ENCODE data around the gene LMOD3.

Gene LMOD3

GRCh38 chr3:69121513-69121912 is 882 bp downstream of the LMOD3 start:
- DNase-seq: no peak

GRCh38 chr3:69120879-69121464 is 1.4 kb downstream of the LMOD3 start:
- peak; percentile 65 for DNase-seq

- DNase-seq: no peak
These were observed 2.7 kb downstream of the LMOD3 start for GRCh38 chr3:69119681-69120080.

- DNase-seq: no peak
These were observed 3.3 kb downstream of the LMOD3 start for GRCh38 chr3:69119138-69119537.

- DNase-seq: no peak
These were observed 3.8 kb downstream of the LMOD3 start for GRCh38 chr3:69118555-69118954.

- no peak for DNase-seq
These were observed 5.5 kb downstream of the LMOD3 start for GRCh38 chr3:69116897-69117296.

- DNase-seq: no peak
These were observed 6.2 kb downstream of the LMOD3 start for GRCh38 chr3:69116162-69116561.

GRCh38 chr3:69115731-69116130 is 6.7 kb downstream of the LMOD3 start:
- no peak for DNase-seq

- no peak for DNase-seq
These were observed 8.9 kb downstream of the LMOD3 start for GRCh38 chr3:69113536-69113935.

GRCh38 chr3:69110941-69111546 is 11.4 kb downstream of the LMOD3 start:
- no peak for DNase-seq

- no peak for DNase-seq
These were observed 13.6 kb downstream of the LMOD3 start for GRCh38 chr3:69108811-69109210.

- no peak for DNase-seq
These were observed 14.6 kb downstream of the LMOD3 start for GRCh38 chr3:69107841-69108240.

GRCh38 chr3:69105320-69105719 is 17.1 kb downstream of the LMOD3 start:
- no peak for DNase-seq

GRCh38 chr3:69104586-69104985 is 17.8 kb downstream of the LMOD3 start:
- no peak for DNase-seq

- DNase-seq: no peak
These were observed 19.3 kb downstream of the LMOD3 start for GRCh38 chr3:69103123-69103522.

GRCh38 chr3:69102384-69102783 is 20.0 kb downstream of the LMOD3 start:
- DNase-seq: no peak

GRCh38 chr3:69099576-69099975 is 22.8 kb downstream of the LMOD3 start:
- DNase-seq: no peak

GRCh38 chr3:69097407-69098086 is 24.8 kb downstream of the LMOD3 start:
- DNase-seq: no peak

GRCh38 chr3:69096299-69096698 is 26.1 kb downstream of the LMOD3 start:
- DNase-seq: no peak

- no peak for DNase-seq
These were observed 26.8 kb downstream of the LMOD3 start for GRCh38 chr3:69095636-69096035.

- no peak for DNase-seq
These were observed 27.8 kb downstream of the LMOD3 start for GRCh38 chr3:69094467-69095205.

GRCh38 chr3:69092030-69092516 is 30.3 kb downstream of the LMOD3 start:
- DNase-seq: no peak

GRCh38 chr3:69091389-69092029 is 30.9 kb downstream of the LMOD3 start:
- DNase-seq: no peak
